Esophagus muscularis mucosa (tissue), 3 donors: ENCODE data around the gene ZNF844.
A peak's percentile ranks its signal among the peaks of the same experiment; 100 is the strongest.

ENCODE experiments used
- POLR2AphosphoS5 ChIP-seq, 2 donors: sonication (generic); formaldehyde crosslinking; IDR thresholded peaks; one replicate each; pipeline ENCODE4 v1.6.1; 2017; ENCODE audit warnings: antibody characterized with exemption in 2 of 2
- TF ChIP-seq, protein P1 (sequence below), 3 experiments: fragments of 200-600 bp in 2 of 3; fragments of 450-650 bp in 1 of 3; sonication (generic) in 2 of 3; IDR thresholded peaks; one replicate each; pipeline ENCODE4 v1.5.1; 2017 to 2019; ENCODE audit warnings: antibody characterized with exemption in 3 of 3, mild to moderate bottlenecking in 2 of 3, moderate library complexity in 1 of 3

DNA sequence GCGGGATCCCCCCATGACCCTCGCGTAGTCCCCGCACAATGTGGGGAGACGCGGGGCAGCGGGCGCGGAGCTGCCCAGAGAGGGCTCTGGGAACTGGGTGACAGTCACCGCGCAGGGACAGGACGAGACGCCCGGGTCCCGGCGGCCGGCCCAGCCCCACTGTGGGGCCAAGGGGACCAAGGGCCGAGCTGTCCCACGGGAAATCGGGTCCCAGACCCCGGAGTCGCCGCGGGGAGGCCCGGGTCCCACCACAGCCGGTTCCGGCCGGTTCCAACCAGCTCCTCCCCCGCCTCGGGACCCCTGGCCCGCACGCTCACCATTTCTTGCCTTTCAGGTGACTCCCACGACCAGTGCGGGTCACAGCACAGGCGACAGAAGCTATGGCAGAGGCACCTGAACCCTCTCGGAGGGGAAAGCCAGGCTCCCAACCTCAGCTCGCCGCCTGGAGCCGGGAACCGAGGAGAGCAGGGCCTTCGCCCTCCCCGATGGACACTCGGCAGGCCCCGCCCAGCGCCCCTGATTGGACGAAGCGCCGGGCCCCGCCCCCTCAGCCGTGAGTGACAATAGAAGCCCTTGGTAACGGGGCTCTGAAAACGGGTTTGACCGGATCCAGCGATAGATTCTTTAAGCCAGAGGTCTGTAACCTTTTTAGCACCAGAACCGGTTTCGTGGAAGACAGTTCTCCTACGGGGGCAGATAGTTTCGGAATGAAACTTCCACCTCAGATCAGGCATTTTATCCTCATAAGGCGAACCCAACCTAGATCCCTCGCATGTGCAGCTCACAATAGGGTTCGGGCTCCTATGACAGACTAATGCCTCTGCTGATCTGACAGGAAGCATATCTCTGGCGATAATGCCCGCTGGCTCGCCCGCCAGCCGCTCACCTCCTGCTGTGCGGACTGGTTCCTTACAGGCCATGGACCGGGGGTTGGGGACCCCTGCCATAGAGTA lies 29.0 kb upstream of the ZNF844 start, which contains the start of gene ZNF433:
- TF ChIP-seq, protein P1, sequence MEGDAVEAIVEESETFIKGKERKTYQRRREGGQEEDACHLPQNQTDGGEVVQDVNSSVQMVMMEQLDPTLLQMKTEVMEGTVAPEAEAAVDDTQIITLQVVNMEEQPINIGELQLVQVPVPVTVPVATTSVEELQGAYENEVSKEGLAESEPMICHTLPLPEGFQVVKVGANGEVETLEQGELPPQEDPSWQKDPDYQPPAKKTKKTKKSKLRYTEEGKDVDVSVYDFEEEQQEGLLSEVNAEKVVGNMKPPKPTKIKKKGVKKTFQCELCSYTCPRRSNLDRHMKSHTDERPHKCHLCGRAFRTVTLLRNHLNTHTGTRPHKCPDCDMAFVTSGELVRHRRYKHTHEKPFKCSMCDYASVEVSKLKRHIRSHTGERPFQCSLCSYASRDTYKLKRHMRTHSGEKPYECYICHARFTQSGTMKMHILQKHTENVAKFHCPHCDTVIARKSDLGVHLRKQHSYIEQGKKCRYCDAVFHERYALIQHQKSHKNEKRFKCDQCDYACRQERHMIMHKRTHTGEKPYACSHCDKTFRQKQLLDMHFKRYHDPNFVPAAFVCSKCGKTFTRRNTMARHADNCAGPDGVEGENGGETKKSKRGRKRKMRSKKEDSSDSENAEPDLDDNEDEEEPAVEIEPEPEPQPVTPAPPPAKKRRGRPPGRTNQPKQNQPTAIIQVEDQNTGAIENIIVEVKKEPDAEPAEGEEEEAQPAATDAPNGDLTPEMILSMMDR (IDR thresholded peaks at IDR 0.05): peak in 2 of 3 experiments; percentile 10 to 16
- TF ChIP-seq POLR2AphosphoS5 (IDR thresholded peaks at IDR 0.05): peak; percentile 85 to 90
